HUES64 (cell line): ENCODE results near the gene GABPA.
A peak's percentile ranks its signal among the peaks of the same experiment; 100 is the strongest.
"Not testable (repeated sequence)": the region's sequence is repeated elsewhere in the genome, so short reads cannot be mapped to it uniquely, and the experiment has no call there.

Experiments used
- H3K27ac ChIP-seq: 2 replicates; pipeline ENCODE4 v1.7.0; 2013; ENCODE audit warnings: low read depth, low read length, inconsistent platforms
- H3K27me3 ChIP-seq: 2 replicates; pipeline ENCODE4 v1.6.1; 2013; ENCODE audit warnings: mild to moderate bottlenecking, low read length; ENCODE audit not compliant: insufficient read depth
- H3K36me3 ChIP-seq: 2 replicates; pipeline ENCODE4 v1.6.1; 2013; ENCODE audit warnings: mild to moderate bottlenecking, low read length; ENCODE audit not compliant: insufficient read depth
- H3K4me1 ChIP-seq: 2 replicates; pipeline ENCODE4 v1.6.1; 2013; ENCODE audit warnings: mild to moderate bottlenecking, low read length, moderate library complexity; ENCODE audit not compliant: insufficient read depth
- H3K4me3 ChIP-seq: 2 replicates; pipeline ENCODE4 v1.5.1; 2013; ENCODE audit warnings: mild to moderate bottlenecking, low read length, moderate library complexity
- H3K9ac ChIP-seq: 2 replicates; pipeline ENCODE4 v1.6.1; 2013; ENCODE audit warnings: mild to moderate bottlenecking, low read depth, low read length
- H3K9me3 ChIP-seq: 2 replicates; pipeline ENCODE4 v1.6.1; 2013; ENCODE audit warnings: low read depth, low read length; ENCODE audit not compliant: insufficient read depth
- WGBS: fragments of 150-250, 120-280 bp; methylation state at CpG from one replicate; pipeline ENCODE4 v1.1.7; 2013; ENCODE audit warnings: missing lambda C conversion rate; 5-methylcytosine and 5-hydroxymethylcytosine counted together

GABPA gene

GRCh38 chr21:25776440-25776839 is 41.7 kb downstream of the GABPA start:
- H3K9me3 ChIP-seq: no peaks in the 10 kb centered on the region
- no peak overlapping the region for H3K9ac ChIP-seq
- H3K27me3 ChIP-seq: no peaks in the 10 kb centered on the region
- H3K4me1 ChIP-seq: no peaks in the 10 kb centered on the region
- H3K4me3 ChIP-seq: no peak overlapping the region
- H3K36me3 ChIP-seq: no peaks in the 10 kb centered on the region
- WGBS: 94% methylated on average over 4 of the region's 4 CpGs
- no peak overlapping the region for H3K27ac ChIP-seq

- not testable (repeated sequence) for H3K9me3 ChIP-seq, H3K4me3 ChIP-seq, H3K4me1 ChIP-seq, H3K27me3 ChIP-seq, H3K9ac ChIP-seq, H3K27ac ChIP-seq, H3K36me3 ChIP-seq
- 96% methylated on average over 52 of the region's 52 CpGs for WGBS
These were observed 43.5 kb downstream of the GABPA start for GRCh38 chr21:25778126-25778875.

GRCh38 chr21:25788677-25789076 is 53.9 kb downstream of the GABPA start:
- H3K27ac ChIP-seq: no peak overlapping the region
- no peaks in the 10 kb centered on the region for H3K9me3 ChIP-seq
- H3K36me3 ChIP-seq: no peaks in the 10 kb centered on the region
- no peak overlapping the region for H3K9ac ChIP-seq
- H3K27me3 ChIP-seq: no peaks in the 10 kb centered on the region
- 84% methylated on average over 6 of the region's 6 CpGs for WGBS
- no peaks in the 10 kb centered on the region for H3K4me1 ChIP-seq
- H3K4me3 ChIP-seq: no peak overlapping the region

GRCh38 chr21:25790122-25790877 is 55.5 kb downstream of the GABPA start:
- no peaks in the 10 kb centered on the region for H3K27me3 ChIP-seq
- H3K27ac ChIP-seq: no peak overlapping the region
- no peak overlapping the region for H3K4me3 ChIP-seq
- H3K4me1 ChIP-seq: no peaks in the 10 kb centered on the region
- WGBS: 76% methylated on average over 7 of the region's 7 CpGs
- H3K9me3 ChIP-seq: no peaks in the 10 kb centered on the region
- H3K36me3 ChIP-seq: no peaks in the 10 kb centered on the region
- H3K9ac ChIP-seq: no peak overlapping the region

GRCh38 chr21:25790878-25791204 is 56.1 kb downstream of the GABPA start:
- no peak overlapping the region for H3K4me3 ChIP-seq
- no peak overlapping the region for H3K27ac ChIP-seq
- no peaks in the 10 kb centered on the region for H3K4me1 ChIP-seq
- no peak overlapping the region for H3K9ac ChIP-seq
- H3K9me3 ChIP-seq: no peaks in the 10 kb centered on the region
- no peaks in the 10 kb centered on the region for H3K27me3 ChIP-seq
- H3K36me3 ChIP-seq: no peaks in the 10 kb centered on the region

GRCh38 chr21:25791319-25791718 is 56.5 kb downstream of the GABPA start:
- Histone ChIP-seq H3K4me3 (no peak overlapping the region), H3K9ac (no peak overlapping the region), H3K4me1 (no peaks in the 10 kb centered on the region), H3K36me3 (no peaks in the 10 kb centered on the region), H3K9me3 (no peaks in the 10 kb centered on the region), H3K27me3 (no peaks in the 10 kb centered on the region), H3K27ac (no peak overlapping the region)
- 95% methylated on average over 1 of the region's 1 CpG for WGBS

GRCh38 chr21:25801217-25802014 is 66.6 kb downstream of the GABPA start:
- no peaks in the 10 kb centered on the region for H3K9me3 ChIP-seq
- H3K9ac ChIP-seq: no peak overlapping the region
- 42% methylated on average over 20 of the region's 20 CpGs for WGBS
- H3K4me3 ChIP-seq: peak overlapping the region; percentile 5; the same call in 1 of the 2 replicates
- H3K27me3 ChIP-seq: no peaks in the 10 kb centered on the region
- H3K36me3 ChIP-seq: no peaks in the 10 kb centered on the region
- no peak overlapping the region for H3K27ac ChIP-seq
- H3K4me1 ChIP-seq: peaks cover 6% of the 10 kb centered on the region; the same call in 1 of the 2 replicates

GRCh38 chr21:25806060-25806459 is 71.3 kb downstream of the GABPA start:
- H3K27me3 ChIP-seq: no peaks in the 10 kb centered on the region
- H3K9me3 ChIP-seq: no peaks in the 10 kb centered on the region
- no peak overlapping the region for H3K27ac ChIP-seq
- H3K9ac ChIP-seq: no peak overlapping the region
- no peaks in the 10 kb centered on the region for H3K36me3 ChIP-seq
- H3K4me1 ChIP-seq: peaks cover 6% of the 10 kb centered on the region; the same call in 1 of the 2 replicates
- WGBS: 88% methylated on average over 4 of the region's 4 CpGs
- no peak overlapping the region for H3K4me3 ChIP-seq

- Histone ChIP-seq H3K27ac (no peak overlapping the region), H3K36me3 (no peaks in the 10 kb centered on the region), H3K4me1 (peaks cover 6% of the 10 kb centered on the region; the same call in 1 of the 2 replicates), H3K27me3 (no peaks in the 10 kb centered on the region), H3K9ac (no peak overlapping the region), H3K9me3 (no peaks in the 10 kb centered on the region), H3K4me3 (no peak overlapping the region)
- WGBS: 89% methylated on average over 6 of the region's 6 CpGs
These were observed 72.4 kb downstream of the GABPA start for GRCh38 chr21:25807191-25807590.

GRCh38 chr21:25809013-25809412 is 74.2 kb downstream of the GABPA start:
- no peak overlapping the region for H3K27ac ChIP-seq
- H3K27me3 ChIP-seq: no peaks in the 10 kb centered on the region
- no peak overlapping the region for H3K9ac ChIP-seq
- no peaks in the 10 kb centered on the region for H3K4me1 ChIP-seq
- no peaks in the 10 kb centered on the region for H3K9me3 ChIP-seq
- no peak overlapping the region for H3K4me3 ChIP-seq
- H3K36me3 ChIP-seq: no peaks in the 10 kb centered on the region

- Histone ChIP-seq H3K4me1 (no peaks in the 10 kb centered on the region), H3K27me3 (no peaks in the 10 kb centered on the region), H3K9ac (no peak overlapping the region), H3K27ac (no peak overlapping the region), H3K9me3 (no peaks in the 10 kb centered on the region), H3K36me3 (no peaks in the 10 kb centered on the region), H3K4me3 (no peak overlapping the region)
- WGBS: 100% methylated on average over 1 of the region's 1 CpG
These were observed 76.4 kb downstream of the GABPA start for GRCh38 chr21:25811186-25811585.
